ENCODE measurements around the gene PIP5K1B.

GRCh38 chr9:68825762-68826472 is 120.9 kb downstream of the PIP5K1B start:
- no peak for TF ChIP-seq REST (IDR thresholded peaks at IDR 0.05)
- TF ChIP-seq JUND (IDR thresholded peaks at IDR 0.05): no peak
- TF ChIP-seq YY1 (IDR thresholded peaks at IDR 0.05): no peak
- no peak for TF ChIP-seq CTCF (IDR thresholded peaks at IDR 0.05; ENCODE audit: low read depth, low read length, missing input control)
- no peak for TF ChIP-seq TAF1 (conservative IDR thresholded peaks at IDR 0.05)
- no peak for TF ChIP-seq MAX (IDR thresholded peaks at IDR 0.05)
